MCF 10A (cell line): ENCODE data around the gene ABCG4. TPM values are rescaled to one million over a fixed set of nuclear protein-coding genes. Genes with fewer than 3 reads are reported as not detected.
A peak's percentile ranks its signal among the peaks of the same experiment; 100 is the strongest.

Source experiments
- BruUV-seq: library from RNA; stranded (reverse); fragments of 400-500 nt; replicated peaks from 2 replicates; lab custom pipeline; 2021; lab: Mats Ljungman, UMichigan
- CTCF ChIA-PET: fragments of 300-600 bp; sonication (Branson Sonifier 250); formaldehyde crosslinking; extraction: SDS; loops from one replicate; lab custom pipeline; 2021; ENCODE audit warnings: antibody characterized with exemption, inconsistent platforms; lab: Yijun Ruan, JAX
- POLR2A ChIA-PET: fragments of 300-600, 350-650 bp; sonication (Branson Sonifier 250); formaldehyde crosslinking; extraction: SDS; loops from one replicate; lab custom pipeline; 2020; ENCODE audit warnings: antibody characterized with exemption, inconsistent platforms; lab: Yijun Ruan, JAX
- DNase-seq: peaks from one replicate; pipeline ENCODE4 v3.0.0-alpha.2; 2018; ENCODE audit not compliant: unreplicated experiment
- H3K27ac Mint-ChIP-seq: one replicate; pipeline ENCODE4 v1.8.0; 2022; ENCODE audit warnings: mild to moderate bottlenecking, low read depth, mixed read lengths; ENCODE audit not compliant: unreplicated experiment
- H3K27me3 Mint-ChIP-seq: one replicate; pipeline ENCODE4 v1.8.0; 2022; ENCODE audit warnings: mixed read lengths; ENCODE audit not compliant: insufficient read depth, unreplicated experiment
- H3K36me3 Mint-ChIP-seq: one replicate; pipeline ENCODE4 v1.8.0; 2022; ENCODE audit warnings: mild to moderate bottlenecking, moderate library complexity, mixed read lengths; ENCODE audit not compliant: insufficient read depth, unreplicated experiment
- H3K4me1 Mint-ChIP-seq: one replicate; pipeline ENCODE4 v1.8.0; 2022; ENCODE audit warnings: mixed read lengths; ENCODE audit not compliant: insufficient read depth, unreplicated experiment
- H3K4me3 Mint-ChIP-seq: one replicate; pipeline ENCODE4 v1.8.0; 2022; ENCODE audit warnings: mild to moderate bottlenecking, moderate library complexity, mixed read lengths; ENCODE audit not compliant: unreplicated experiment
- H3K9me3 Mint-ChIP-seq: one replicate; pipeline ENCODE4 v1.8.0; 2022; ENCODE audit warnings: mixed read lengths; ENCODE audit not compliant: unreplicated experiment
- intact Hi-C: fragments of 100-400 bp; cut with micrococcal nuclease; formaldehyde crosslinking; loops from 2 replicates; pipeline ENCODE4 v1.14.1; 2022
- total RNA-seq: library from RNA; stranded (reverse); gene quantifications from 2 replicates; pipeline ENCODE4 v1.2.3, GENCODE V29; 2022
- TF ChIP-seq, protein P1 (sequence below): fragments of 200-600 bp; IDR thresholded peaks from one replicate; pipeline ENCODE4 v1.8.0; 2022; ENCODE audit warnings: antibody characterized with exemption, mild to moderate bottlenecking; ENCODE audit not compliant: unreplicated experiment

The ABCG4 gene
- total RNA-seq, 1 experiment from 2014 or later = not detected

DNA sequence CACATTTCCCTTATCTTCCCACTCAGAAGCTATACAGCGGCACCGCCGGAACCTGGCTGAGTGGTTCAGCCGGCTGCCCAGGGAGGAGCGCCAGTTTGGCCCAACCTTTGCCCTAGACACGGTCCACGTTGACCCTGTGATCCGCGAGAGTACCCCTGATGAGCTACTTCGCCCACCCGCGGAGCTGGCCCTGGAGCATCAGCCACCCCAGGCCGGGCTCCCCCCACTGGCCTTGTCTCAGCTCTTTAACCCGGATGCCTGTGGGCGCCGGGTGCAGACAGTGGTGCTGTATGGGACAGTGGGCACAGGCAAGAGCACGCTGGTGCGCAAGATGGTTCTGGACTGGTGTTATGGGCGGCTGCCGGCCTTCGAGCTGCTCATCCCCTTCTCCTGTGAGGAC is 24.6 kb downstream of the ABCG4 start:
- Mint-ChIP-seq H3K27me3 (no peaks in the 10 kb centered on the region), H3K4me1 (no peaks in the 10 kb centered on the region), H3K4me3 (no peak overlapping the region), H3K27ac (no peak overlapping the region), H3K36me3 (peaks cover 12% of the 10 kb centered on the region), H3K9me3 (no peaks in the 10 kb centered on the region)
- DNase-seq = no peak
- intact Hi-C loops = no loop called here
- POLR2A ChIA-PET = no interaction called here
- CTCF ChIA-PET = interaction anchor here (0.6 to 0.8 kb wide), 2 partner anchors 19 to 176 kb away, joined by 3 read pairs; partner anchors contain the start of gene CENATAC
- TF ChIP-seq, protein P1, sequence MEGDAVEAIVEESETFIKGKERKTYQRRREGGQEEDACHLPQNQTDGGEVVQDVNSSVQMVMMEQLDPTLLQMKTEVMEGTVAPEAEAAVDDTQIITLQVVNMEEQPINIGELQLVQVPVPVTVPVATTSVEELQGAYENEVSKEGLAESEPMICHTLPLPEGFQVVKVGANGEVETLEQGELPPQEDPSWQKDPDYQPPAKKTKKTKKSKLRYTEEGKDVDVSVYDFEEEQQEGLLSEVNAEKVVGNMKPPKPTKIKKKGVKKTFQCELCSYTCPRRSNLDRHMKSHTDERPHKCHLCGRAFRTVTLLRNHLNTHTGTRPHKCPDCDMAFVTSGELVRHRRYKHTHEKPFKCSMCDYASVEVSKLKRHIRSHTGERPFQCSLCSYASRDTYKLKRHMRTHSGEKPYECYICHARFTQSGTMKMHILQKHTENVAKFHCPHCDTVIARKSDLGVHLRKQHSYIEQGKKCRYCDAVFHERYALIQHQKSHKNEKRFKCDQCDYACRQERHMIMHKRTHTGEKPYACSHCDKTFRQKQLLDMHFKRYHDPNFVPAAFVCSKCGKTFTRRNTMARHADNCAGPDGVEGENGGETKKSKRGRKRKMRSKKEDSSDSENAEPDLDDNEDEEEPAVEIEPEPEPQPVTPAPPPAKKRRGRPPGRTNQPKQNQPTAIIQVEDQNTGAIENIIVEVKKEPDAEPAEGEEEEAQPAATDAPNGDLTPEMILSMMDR = no peak
- BruUV-seq = no TSS peak

DNA sequence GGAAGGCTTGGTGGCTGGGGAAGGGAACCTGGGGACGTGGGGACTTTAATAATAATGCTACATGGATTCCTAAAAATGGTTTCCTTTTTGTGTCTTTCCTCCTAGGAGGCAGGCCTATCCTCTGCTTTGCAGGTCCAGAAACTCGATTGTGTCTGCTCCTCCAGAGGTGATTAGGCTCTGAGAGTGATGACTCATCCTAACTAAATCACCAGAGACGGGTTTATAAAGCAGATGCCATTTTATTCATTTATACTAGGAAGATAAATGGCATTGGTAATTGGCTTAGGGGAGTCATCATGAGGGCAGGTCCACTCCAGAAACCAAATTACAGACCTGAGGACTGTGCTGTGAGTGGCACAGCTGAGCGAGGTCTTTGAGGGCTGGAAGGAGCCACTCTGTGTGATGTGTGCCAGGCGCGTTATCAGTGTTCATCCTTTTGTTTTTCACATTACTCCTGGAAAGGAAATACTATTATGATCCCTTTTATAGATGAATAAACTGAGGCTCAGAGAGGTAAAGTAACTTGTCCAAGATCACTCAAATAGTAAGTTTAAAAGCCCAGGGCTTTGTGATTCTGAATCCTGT is 26.7 kb downstream of the ABCG4 start:
- no peak overlapping the region for H3K4me3 Mint-ChIP-seq
- ChIA-PET POLR2A (interaction anchor here (0.7 kb wide), 1 partner anchor 73 kb away, joined by 3 read pairs; no protein-coding TSS in a partner anchor), CTCF (no interaction called here)
- BruUV-seq = no TSS peak
- TF ChIP-seq, protein P1 = no peak
- H3K36me3 Mint-ChIP-seq = peaks cover 12% of the 10 kb centered on the region
- no peaks in the 10 kb centered on the region for H3K27me3 Mint-ChIP-seq
- H3K4me1 Mint-ChIP-seq = no peaks in the 10 kb centered on the region
- H3K9me3 Mint-ChIP-seq = no peaks in the 10 kb centered on the region
- DNase-seq = peak; percentile 21
- H3K27ac Mint-ChIP-seq = no peak overlapping the region
- intact Hi-C loops = no loop called here

DNA sequence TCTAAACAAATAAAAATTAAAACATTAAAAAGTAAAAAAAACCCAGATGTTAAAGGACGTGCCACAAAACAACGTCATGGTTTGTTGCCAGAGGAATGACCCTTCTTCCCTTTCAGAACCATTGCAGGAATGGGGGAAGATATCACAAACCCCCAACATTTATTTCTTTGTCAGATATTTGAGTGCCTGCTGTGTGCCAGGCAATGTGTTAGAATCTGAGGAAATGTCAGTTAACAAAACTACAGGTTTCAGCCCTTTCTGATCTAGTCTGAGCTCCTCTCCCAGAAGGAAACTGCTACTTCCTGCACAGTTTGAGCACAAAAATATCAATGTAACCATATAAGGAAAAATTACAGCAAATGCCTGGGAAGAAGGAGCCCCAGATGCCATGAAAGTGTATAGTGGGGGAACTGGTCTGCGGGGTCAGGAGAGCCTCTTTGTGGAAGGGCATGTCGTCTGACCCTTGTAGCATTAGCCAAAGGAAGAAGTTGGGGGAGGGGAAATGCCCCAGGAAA is 29.4 kb downstream of the ABCG4 start:
- no peaks in the 10 kb centered on the region for H3K9me3 Mint-ChIP-seq
- no peak for DNase-seq
- POLR2A ChIA-PET = interaction anchor here (0.7 kb wide), 1 partner anchor 22 kb away, joined by 4 read pairs; no protein-coding TSS in a partner anchor
- H3K4me3 Mint-ChIP-seq = no peak overlapping the region
- no peak overlapping the region for H3K27ac Mint-ChIP-seq
- CTCF ChIA-PET = interaction anchor here (3.5 kb wide), 1 partner anchor 19 kb away, joined by 11 read pairs; no protein-coding TSS in a partner anchor
- no TSS peak for BruUV-seq
- TF ChIP-seq, protein P1 = no peak
- intact Hi-C loops = no loop called here
- H3K27me3 Mint-ChIP-seq = no peaks in the 10 kb centered on the region
- no peaks in the 10 kb centered on the region for H3K4me1 Mint-ChIP-seq
- peaks cover 12% of the 10 kb centered on the region for H3K36me3 Mint-ChIP-seq

DNA sequence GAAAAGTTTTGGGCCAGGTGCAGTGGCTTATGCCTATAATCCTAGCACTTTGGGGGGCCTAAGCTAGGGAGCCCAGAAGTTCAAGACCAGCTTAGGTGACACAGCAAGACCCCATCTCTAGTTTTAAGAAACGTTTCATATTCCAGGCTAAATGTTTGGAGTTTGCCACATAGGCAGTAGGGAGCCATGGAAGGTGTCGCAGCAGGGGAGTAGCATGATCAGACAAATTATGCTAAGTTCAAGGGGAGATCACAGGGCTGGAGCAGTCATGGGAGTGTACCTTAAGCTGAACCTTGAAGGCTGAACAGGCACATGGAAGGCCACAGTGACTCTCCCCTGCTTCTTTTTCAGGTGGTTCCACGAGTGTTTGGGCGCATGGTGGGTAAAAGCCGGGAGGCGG is 30.5 kb downstream of the ABCG4 start:
- DNase-seq = no peak
- ChIA-PET POLR2A (no interaction called here), CTCF (interaction anchor here (0.6 to 3.5 kb wide), 6 partner anchors 10 to 202 kb away, joined by 3 to 11 read pairs (median 4); partner anchors contain the start of gene USP2)
- no peak overlapping the region for H3K27ac Mint-ChIP-seq
- H3K36me3 Mint-ChIP-seq = peaks cover 12% of the 10 kb centered on the region
- intact Hi-C loops = no loop called here
- H3K4me1 Mint-ChIP-seq = no peaks in the 10 kb centered on the region
- TF ChIP-seq, protein P1 = no peak
- H3K27me3 Mint-ChIP-seq = no peaks in the 10 kb centered on the region
- no peaks in the 10 kb centered on the region for H3K9me3 Mint-ChIP-seq
- no peak overlapping the region for H3K4me3 Mint-ChIP-seq
- no TSS peak for BruUV-seq
